ENCODE data around the gene MRPL47.

GRCh38 chr3:179603321-179603720, 1.1 kb downstream of the MRPL47 start:
- TF ChIP-seq CTCF (IDR thresholded peaks at IDR 0.05; ENCODE audit: low read depth, low read length) (no peak), EZH2phosphoT487 (IDR thresholded peaks at IDR 0.05; ENCODE audit: low read depth) (no peak)
